H1 (cell line): ENCODE results near the gene TSNAXIP1. TPM values are rescaled to one million over a fixed set of nuclear protein-coding genes. Genes with fewer than 3 reads are reported as not detected.

Experiments
- ASH2L ChIP-seq: fragments of 200-600, 300-600 bp; sonication (generic); IDR thresholded peaks from one replicate; pipeline ENCODE4 v1.7.1; 2017; ENCODE audit warnings: low read length
- EP300 ChIP-seq, 2 experiments: IDR thresholded peaks; 1 replicate in 1 of 2; 2 replicates in 1 of 2; pipeline ENCODE4 v1.6.1; 2011 to 2012; ENCODE audit warnings: low read depth in 2 of 2, low read length in 2 of 2, mild to moderate bottlenecking in 2 of 2, borderline replicate concordance in 1 of 2, inconsistent platforms in 1 of 2, moderate library complexity in 1 of 2
- KDM1A ChIP-seq: fragments of 200-600, 300-600 bp; sonication (generic); IDR thresholded peaks from 2 replicates; pipeline ENCODE4 v1.7.1; 2016; ENCODE audit warnings: mild to moderate bottlenecking, low read length, borderline replicate concordance
- MAFK ChIP-seq: IDR thresholded peaks from 2 replicates; pipeline ENCODE4 v1.6.1; 2012; ENCODE audit warnings: low read depth, mild to moderate bottlenecking, improper control_type of control experiment, low read length
- NRF1 ChIP-seq: IDR thresholded peaks from 2 replicates; pipeline ENCODE4 v1.6.1; 2011; ENCODE audit warnings: mild to moderate bottlenecking, low read depth, low read length, improper control_type of control experiment
- POLR2A ChIP-seq, 2 experiments: IDR thresholded peaks; 1 replicate in 1 of 2; 2 replicates in 1 of 2; pipeline ENCODE4 v1.6.1; 2011; ENCODE audit warnings: low read depth in 2 of 2, low read length in 2 of 2, mild to moderate bottlenecking in 2 of 2; ENCODE audit errors: control extremely low read depth in 1 of 2
- RAD21 ChIP-seq, 2 experiments: IDR thresholded peaks in 1 of 2; conservative IDR thresholded peaks in 1 of 2; 2 replicates each; pipeline ENCODE4 v1.6.1; 2011; ENCODE audit warnings: low read depth in 2 of 2, low read length in 2 of 2, improper control_type of control experiment in 1 of 2, inconsistent platforms in 1 of 2, mild to moderate bottlenecking in 1 of 2, moderate library complexity in 1 of 2
- SAP30 ChIP-seq: fragments of 300-600 bp; sonication (generic); IDR thresholded peaks from 2 replicates; pipeline ENCODE4 v1.7.1; 2012; ENCODE audit warnings: low read length, moderate library complexity, mild to moderate bottlenecking, inconsistent platforms; ENCODE audit not compliant: insufficient read depth, insufficient replicate concordance
- SIX5 ChIP-seq: IDR thresholded peaks from 2 replicates; pipeline ENCODE4 v1.6.1; 2011; ENCODE audit warnings: mild to moderate bottlenecking, low read depth, low read length
- TCF12 ChIP-seq: IDR thresholded peaks from 2 replicates; pipeline ENCODE4 v1.6.1; 2011; ENCODE audit warnings: low read depth, mild to moderate bottlenecking, low read length
- TEAD4 ChIP-seq: IDR thresholded peaks from 2 replicates; pipeline ENCODE4 v1.6.1; 2012; ENCODE audit warnings: low read depth, low read length, inconsistent platforms, mixed read lengths
- YY1 ChIP-seq: IDR thresholded peaks from 2 replicates; pipeline ENCODE4 v1.6.1; 2011; ENCODE audit warnings: low read depth, mild to moderate bottlenecking, low read length
- polyA plus RNA-seq, 7 experiments: library from polyadenylated mRNA; depleted of rRNA in 3 of 7; stranded (reverse) in 5 of 7; unstranded in 2 of 7; fragments of >200 nt in 5 of 7; fragments of 200-250 nt in 2 of 7; gene quantifications; 1 replicate in 5 of 7; 2 replicates in 1 of 7; 4 replicates in 1 of 7; pipeline versions ENCODE4 v1.2.1 to v1.2.3, GENCODE V29; 2011 to 2013; ENCODE audit warnings: missing spikeins in 2 of 7, mixed read lengths in 2 of 7
- total RNA-seq: library from RNA; stranded (reverse); fragmentation: NEBNext Ultra II Directional; extraction: Animal tissue kit (Norgen Biotek cat#: 25700); gene quantifications from 2 replicates; pipeline ENCODE4 v1.2.1, GENCODE V29; 2021
- TF ChIP-seq, protein P1 (sequence below): IDR thresholded peaks from 2 replicates; pipeline ENCODE4 v1.6.1; 2012; ENCODE audit warnings: inconsistent platforms

The TSNAXIP1 gene
- total and polyA plus RNA-seq, 2 of the 8 experiments (the other 6 are each of a cell fraction or from before 2014, with no cell fraction given), result 0.37 to 0.94 TPM

DNA sequence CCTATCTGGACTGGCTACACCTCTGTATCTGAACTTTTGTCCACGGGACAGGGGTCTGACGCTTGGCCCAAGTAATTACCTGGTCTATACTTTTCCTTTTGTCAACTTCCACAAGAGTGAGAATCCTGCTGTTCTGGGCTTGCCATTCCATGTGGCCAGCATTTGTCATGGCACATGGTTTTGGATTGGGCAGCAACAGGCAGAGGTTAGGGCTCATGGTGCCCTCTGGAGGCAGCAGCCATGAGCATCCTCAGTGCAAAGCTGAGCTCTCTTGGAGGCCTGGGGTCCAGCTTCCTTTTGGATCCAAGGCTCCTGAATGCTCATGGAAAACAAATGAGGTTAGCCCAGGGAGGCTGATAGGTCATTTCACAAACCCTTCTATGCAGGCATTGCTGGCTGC, 58.6 kb downstream of the TSNAXIP1 start (continued):
- TF ChIP-seq, protein P1, sequence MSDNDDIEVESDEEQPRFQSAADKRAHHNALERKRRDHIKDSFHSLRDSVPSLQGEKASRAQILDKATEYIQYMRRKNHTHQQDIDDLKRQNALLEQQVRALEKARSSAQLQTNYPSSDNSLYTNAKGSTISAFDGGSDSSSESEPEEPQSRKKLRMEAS, result peak; percentile 98
- TF ChIP-seq ASH2L (no peak), SAP30 (no peak), SIX5 (no peak), TCF12 (no peak), KDM1A (no peak), MAFK (no peak), EP300 (IDR thresholded peaks at IDR 0.05; ENCODE audit: borderline replicate concordance in 1 of 2, low read depth in 2 of 2, low read length in 2 of 2) (no peak), RAD21 (IDR thresholded peaks at IDR 0.05 in 1 of 2, conservative IDR thresholded peaks at IDR 0.05 in 1 of 2; ENCODE audit: low read depth in 2 of 2, low read length in 2 of 2) (peak; percentile 80 to 82), YY1 (peak; percentile 48; the same call in 1 of the 2 replicates), NRF1 (no peak), POLR2A (IDR thresholded peaks at IDR 0.05; ENCODE audit: control extremely low read depth in 1 of 2, low read depth in 2 of 2, low read length in 2 of 2) (no peak), TEAD4 (no peak)
